ENCODE measurements around the gene CLDN7.
A peak's percentile ranks its signal among the peaks of the same experiment; 100 is the strongest.

Gene CLDN7

GRCh38 chr17:7241090-7241733, 21.1 kb downstream of the CLDN7 start:
- H3K4me3 ChIP-seq (ENCODE audit: low read depth, low read length), result peak overlapping the region; percentile 86
- no peak for TF ChIP-seq CTCF (IDR thresholded peaks at IDR 0.05; ENCODE audit: insufficient read depth, low read depth, low read length, missing control alignments)
- DNase-seq (ENCODE audit: low read depth), result no peak

GRCh38 chr17:7240375-7240774, 21.9 kb downstream of the CLDN7 start:
- DNase-seq (ENCODE audit: low read depth), result no peak
- TF ChIP-seq CTCF (IDR thresholded peaks at IDR 0.05; ENCODE audit: insufficient read depth, low read depth, low read length, missing control alignments), result no peak
- peak overlapping the region; percentile 51 for H3K4me3 ChIP-seq (ENCODE audit: low read depth, low read length)

- TF ChIP-seq CTCF (IDR thresholded peaks at IDR 0.05; ENCODE audit: insufficient read depth, low read depth, low read length, missing control alignments), result no peak
Observed at GRCh38 chr17:7239091-7240027, 22.9 kb downstream of the CLDN7 start, which contains the start of gene PHF23. PHF23 (minus strand) TSS chr17:7239457; CDS start chr17:7239279, 178 bp downstream.

GRCh38 chr17:7238420-7239090, 23.7 kb downstream of the CLDN7 start:
- DNase-seq (ENCODE audit: low read depth), result peak; percentile 64
- H3K4me3 ChIP-seq (ENCODE audit: low read depth, low read length), result peak overlapping the region; percentile 70
- no peak for TF ChIP-seq CTCF (IDR thresholded peaks at IDR 0.05; ENCODE audit: insufficient read depth, low read depth, low read length, missing control alignments)

More at GRCh38 chr17:7239091-7240027, 22.9 kb downstream of the CLDN7 start, which contains the start of gene PHF23:
- peak; percentile 99 for DNase-seq (ENCODE audit: low read depth)
- H3K4me3 ChIP-seq (ENCODE audit: low read depth, low read length), result peak within 1 kb of the TSS; percentile 70

- peak overlapping the region; percentile 70 for H3K4me3 ChIP-seq (ENCODE audit: low read depth, low read length)
- DNase-seq (ENCODE audit: low read depth), result peak; percentile 85
- no peak for TF ChIP-seq CTCF (IDR thresholded peaks at IDR 0.05; ENCODE audit: insufficient read depth, low read depth, low read length, missing control alignments)
Observed at GRCh38 chr17:7237761-7238419, 24.4 kb downstream of the CLDN7 start.

- no peak for TF ChIP-seq CTCF (IDR thresholded peaks at IDR 0.05; ENCODE audit: insufficient read depth, low read depth, low read length, missing control alignments)
- H3K4me3 ChIP-seq (ENCODE audit: low read depth, low read length), result peak overlapping the region; percentile 70
Observed at GRCh38 chr17:7237266-7237760, 25.0 kb downstream of the CLDN7 start.

More at GRCh38 chr17:7237266-7237760, 25.0 kb downstream of the CLDN7 start:
- DNase-seq (ENCODE audit: low read depth), result no peak
